ENCODE results near the gene TXK.

Gene TXK

GRCh38 chr4:48041535-48042137 is 92.4 kb downstream of the TXK start:
- TF ChIP-seq CTCF (IDR thresholded peaks at IDR 0.05; ENCODE audit: control extremely low read depth, extremely low read depth, low read depth, missing control alignments): no peak
- ChIA-PET CTCF (interaction anchor here (1.2 to 11.8 kb wide), 7 partner anchors 10 to 114 kb away, joined by 3 to 172 read pairs (median 8); no protein-coding TSS in a partner anchor), POLR2A (no interaction called here)
- no peak for DNase-seq (ENCODE audit: extremely low spot score)

DNA sequence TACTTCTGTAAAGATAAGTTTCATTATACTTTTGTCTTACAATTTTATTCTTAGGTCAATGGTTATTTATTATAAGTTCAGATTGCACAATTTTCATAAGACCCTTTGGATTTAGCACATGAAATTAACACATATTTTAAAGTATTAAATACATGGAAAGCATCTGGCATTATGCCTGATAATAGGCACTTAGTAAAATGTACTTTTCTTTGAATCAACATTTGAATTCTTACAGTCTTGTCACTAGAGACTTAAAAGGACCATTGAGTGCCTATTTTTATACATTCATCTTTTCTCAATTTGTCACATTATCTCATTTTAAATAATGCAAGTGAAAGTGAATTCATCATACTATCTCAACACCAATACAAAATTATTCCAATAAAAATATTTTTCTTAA is 94.5 kb downstream of the TXK start:
- ChIA-PET CTCF (interaction anchor here (1.5 to 2.7 kb wide), 3 partner anchors 29 to 56 kb away, joined by 3 to 8 read pairs (median 4); no protein-coding TSS in a partner anchor), POLR2A (no interaction called here)
- DNase-seq (ENCODE audit: extremely low spot score): no peak
- no peak for TF ChIP-seq CTCF (IDR thresholded peaks at IDR 0.05; ENCODE audit: control extremely low read depth, extremely low read depth, low read depth, missing control alignments)

DNA sequence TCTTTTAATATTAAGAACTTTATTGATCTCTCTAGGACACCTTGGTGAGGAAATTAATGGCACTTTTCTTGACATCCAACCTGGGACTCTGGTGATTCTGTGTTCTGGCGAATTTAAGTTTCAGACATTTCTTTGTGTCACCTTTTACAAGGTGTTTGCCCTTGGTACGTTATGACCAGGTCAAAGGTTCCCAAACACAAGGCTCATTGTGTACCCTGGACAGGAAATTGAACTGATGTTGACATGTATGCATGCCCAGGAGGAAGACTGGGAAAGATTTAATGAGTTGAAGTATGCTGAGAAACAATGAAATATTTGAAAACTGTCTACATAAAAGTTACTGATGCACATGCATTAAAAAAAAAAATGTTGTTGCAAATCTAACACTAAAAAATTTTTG is 95.4 kb downstream of the TXK start:
- TF ChIP-seq CTCF (IDR thresholded peaks at IDR 0.05; ENCODE audit: control extremely low read depth, extremely low read depth, low read depth, missing control alignments): no peak
- ChIA-PET POLR2A (no interaction called here), CTCF (interaction anchor here (1.0 kb wide), 1 partner anchor 45 kb away, joined by 4 read pairs; no protein-coding TSS in a partner anchor)
- DNase-seq (ENCODE audit: extremely low spot score): no peak

GRCh38 chr4:48037117-48037462 is 97.0 kb downstream of the TXK start:
- no peak for DNase-seq (ENCODE audit: extremely low spot score)
- ChIA-PET POLR2A (no interaction called here), CTCF (interaction anchor here (1.3 to 5.0 kb wide), 5 partner anchors 8 to 49 kb away, joined by 3 to 37 read pairs (median 12); no protein-coding TSS in a partner anchor)
- TF ChIP-seq CTCF (IDR thresholded peaks at IDR 0.05; ENCODE audit: control extremely low read depth, extremely low read depth, low read depth, missing control alignments): no peak

DNA sequence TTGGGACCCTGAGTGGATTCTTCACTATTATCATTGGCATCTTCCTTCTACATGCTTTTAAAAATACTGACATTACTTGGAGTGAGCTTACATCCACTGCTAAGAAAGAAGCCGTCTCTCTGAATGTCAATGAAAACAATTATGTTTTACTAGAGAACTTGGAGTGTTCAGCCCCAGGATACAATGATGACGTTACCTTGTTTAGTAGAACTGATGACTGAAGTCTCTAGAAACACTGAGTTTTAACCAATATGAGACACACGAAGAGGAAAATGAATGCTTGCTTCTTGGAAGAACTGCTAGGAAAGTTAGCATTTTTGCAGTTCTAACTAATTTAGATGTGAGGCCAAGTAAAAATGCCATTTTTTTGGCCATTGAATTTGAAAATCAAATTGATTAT is 98.1 kb downstream of the TXK start:
- no peak for TF ChIP-seq CTCF (IDR thresholded peaks at IDR 0.05; ENCODE audit: control extremely low read depth, extremely low read depth, low read depth, missing control alignments)
- POLR2A ChIA-PET: interaction anchor here (0.6 to 1.1 kb wide), 2 partner anchors 12 to 128 kb away, joined by 3 to 4 read pairs; no protein-coding TSS in a partner anchor
- CTCF ChIA-PET: interaction anchor here (0.9 to 5.0 kb wide), 5 partner anchors 9 to 50 kb away, joined by 3 to 37 read pairs (median 12); no protein-coding TSS in a partner anchor

GRCh38 chr4:48033825-48034413 is 100.1 kb downstream of the TXK start:
- no peak for DNase-seq (ENCODE audit: extremely low spot score)
- peak; percentile 48 for TF ChIP-seq CTCF (IDR thresholded peaks at IDR 0.05; ENCODE audit: control extremely low read depth, extremely low read depth, low read depth, missing control alignments)
- POLR2A ChIA-PET: no interaction called here
- CTCF ChIA-PET: interaction anchor here (0.8 to 8.5 kb wide), 16 partner anchors 9 to 179 kb away, joined by 3 to 172 read pairs (median 5); no protein-coding TSS in a partner anchor

More for the DNA sequence above, 98.1 kb downstream of the TXK start:
- DNase-seq (ENCODE audit: extremely low spot score): no peak
